GM23338 (cell line): Measurements from ENCODE around the gene GGT7. TPM values are rescaled to one million over a fixed set of nuclear protein-coding genes. Genes with fewer than 3 reads are reported as not detected.

Experiments
- ATAC-seq: fragments of 200-7000 bp; cut with Tn5 transposase; 3 replicates; pipeline ENCODE4 v1.9.1; 2020
- DNase-seq: peaks from one replicate; pipeline ENCODE4 v3.0.0-alpha.2; 2015; ENCODE audit warnings: low spot score
- H2AFZ ChIP-seq: fragments of 200-600 bp; sonication (generic); 2 replicates; pipeline ENCODE4 v1.8.0; 2016; ENCODE audit warnings: antibody characterized with exemption, mild to moderate bottlenecking, moderate library complexity
- H3F3A ChIP-seq: fragments of 200-600 bp; sonication (generic); replicated peaks from 2 replicates; pipeline ENCODE4 v1.8.0; 2017; ENCODE audit warnings: antibody characterized with exemption, mixed run types, low read depth
- H3K27ac ChIP-seq: fragments of 200-600 bp; sonication (generic); 2 replicates; pipeline ENCODE4 v1.6.1; 2016; ENCODE audit warnings: low read depth
- H3K27me3 ChIP-seq: fragments of 200-600 bp; sonication (generic); 2 replicates; pipeline ENCODE4 v1.8.0; 2016; ENCODE audit warnings: mild to moderate bottlenecking, mixed run types, moderate library complexity; ENCODE audit not compliant: insufficient read depth
- H3K36me3 ChIP-seq: fragments of 200-600 bp; sonication (generic); 2 replicates; pipeline ENCODE4 v1.8.0; 2016; ENCODE audit warnings: mild to moderate bottlenecking; ENCODE audit not compliant: insufficient read depth
- H3K4me1 ChIP-seq: fragments of 200-600 bp; sonication (generic); 2 replicates; pipeline ENCODE4 v1.8.0; 2016; ENCODE audit warnings: mild to moderate bottlenecking, moderate library complexity; ENCODE audit not compliant: insufficient read depth
- H3K4me2 ChIP-seq: fragments of 200-600 bp; sonication (generic); 2 replicates; pipeline ENCODE4 v1.7.1; 2017; ENCODE audit warnings: mixed run types
- H3K4me3 ChIP-seq: fragments of 200-600 bp; sonication (generic); 2 replicates; pipeline ENCODE4 v1.6.1; 2016; ENCODE audit warnings: mixed run types
- H3K79me2 ChIP-seq: fragments of 200-600 bp; sonication (generic); replicated peaks from 2 replicates; pipeline ENCODE4 v1.8.0; 2017; ENCODE audit warnings: mild to moderate bottlenecking; ENCODE audit not compliant: insufficient read depth
- H3K9me2 ChIP-seq: fragments of 200-600 bp; sonication (generic); 2 replicates; pipeline ENCODE4 v1.8.0; 2017; ENCODE audit not compliant: insufficient read depth
- H4K20me1 ChIP-seq: fragments of 200-600 bp; sonication (generic); replicated peaks from 2 replicates; pipeline ENCODE4 v1.8.0; 2017; ENCODE audit warnings: mild to moderate bottlenecking; ENCODE audit not compliant: insufficient read depth
- H3K27ac Mint-ChIP-seq: 2 replicates; pipeline ENCODE4 v1.8.0; 2020; ENCODE audit warnings: inconsistent platforms, mild to moderate bottlenecking, moderate library complexity, mixed read lengths
- H3K27me3 Mint-ChIP-seq: 3 replicates; pipeline ENCODE4 v1.8.0; 2022; ENCODE audit warnings: low read depth, mild to moderate bottlenecking, moderate library complexity, mixed read lengths, inconsistent platforms; ENCODE audit not compliant: insufficient read depth, poor library complexity
- H3K36me3 Mint-ChIP-seq: 3 replicates; pipeline ENCODE4 v1.8.0; 2021; ENCODE audit warnings: low read depth, mild to moderate bottlenecking, inconsistent platforms, moderate library complexity, mixed read lengths
- H3K4me1 Mint-ChIP-seq: 3 replicates; pipeline ENCODE4 v1.8.0; 2020; ENCODE audit warnings: mild to moderate bottlenecking, inconsistent platforms, mixed read lengths
- H3K4me3 Mint-ChIP-seq: 3 replicates; pipeline ENCODE4 v1.8.0; 2021; ENCODE audit warnings: moderate library complexity, mild to moderate bottlenecking, inconsistent platforms, mixed read lengths
- H3K9me3 Mint-ChIP-seq: 3 replicates; pipeline ENCODE4 v1.8.0; 2020; ENCODE audit warnings: moderate library complexity, mild to moderate bottlenecking, inconsistent platforms, mixed read lengths
- CREB1 ChIP-seq: fragments of 250-450 bp; sonication (Bioruptor Pico); IDR thresholded peaks from 2 replicates; pipeline ENCODE4 v1.5.0; 2020; ENCODE audit warnings: low read depth, mild to moderate bottlenecking, moderate library complexity
- CTCF ChIP-seq, 2 experiments: fragments of 200-600 bp in 1 of 2; sonication (generic) in 1 of 2; conservative IDR thresholded peaks; 2 replicates each; pipeline versions ENCODE4 v1.5.1 to v1.6.1; 2016 to 2017; ENCODE audit warnings: antibody characterized with exemption in 2 of 2, low read depth in 2 of 2, mild to moderate bottlenecking in 2 of 2, moderate library complexity in 1 of 2
- EZH2 ChIP-seq: fragments of 200-600 bp; sonication (generic); IDR thresholded peaks from one replicate; pipeline ENCODE4 v1.8.0; 2017; ENCODE audit warnings: antibody characterized with exemption, mild to moderate bottlenecking, low read depth; ENCODE audit not compliant: unreplicated experiment
- EZH2phosphoT487 ChIP-seq: fragments of 200-600 bp; sonication (generic); IDR thresholded peaks from one replicate; pipeline ENCODE4 v1.8.1; 2018; ENCODE audit warnings: antibody characterized with exemption; ENCODE audit not compliant: unreplicated experiment
- JUNB ChIP-seq: IDR thresholded peaks from one replicate; pipeline ENCODE4 v1.6.1; 2016; ENCODE audit warnings: antibody characterized with exemption; ENCODE audit not compliant: unreplicated experiment
- NANOG ChIP-seq: IDR thresholded peaks from 2 replicates; pipeline ENCODE4 v1.6.1; 2016; ENCODE audit warnings: antibody characterized with exemption, borderline replicate concordance
- POLR2AphosphoS5 ChIP-seq: IDR thresholded peaks from 2 replicates; pipeline ENCODE4 v1.6.1; 2016; ENCODE audit warnings: antibody characterized with exemption, low read depth
- ZNF114 ChIP-seq: fragments of 250-450 bp; sonication (Bioruptor Pico); IDR thresholded peaks from 2 replicates; pipeline ENCODE4 v1.5.0; 2020; ENCODE audit warnings: mild to moderate bottlenecking, moderate library complexity
- ZNF462 ChIP-seq: fragments of 250-450 bp; sonication (Bioruptor Pico); IDR thresholded peaks from 2 replicates; pipeline ENCODE4 v1.5.0; 2020; ENCODE audit warnings: mild to moderate bottlenecking, moderate library complexity
- polyA plus RNA-seq: library from polyadenylated mRNA; unstranded; fragments of >200 nt; fragmentation: Nextera tagmentation; extraction: Ambion mirVana; gene quantifications from 2 replicates; pipeline ENCODE4 v1.2.1, GENCODE V29; 2016
- total RNA-seq: library from RNA; depleted of rRNA; stranded (reverse); fragments of >200 nt; shearing (Covaris generic); gene quantifications from 2 replicates; pipeline ENCODE4 v1.2.3, GENCODE V29; 2014
- TF ChIP-seq, protein P1 (sequence below): IDR thresholded peaks from 2 replicates; pipeline ENCODE4 v1.6.1; 2016; ENCODE audit warnings: antibody characterized with exemption

GGT7 gene
- total and polyA plus RNA-seq, 2 experiments from 2014 or later: 23.6 to 24.6 TPM

DNA sequence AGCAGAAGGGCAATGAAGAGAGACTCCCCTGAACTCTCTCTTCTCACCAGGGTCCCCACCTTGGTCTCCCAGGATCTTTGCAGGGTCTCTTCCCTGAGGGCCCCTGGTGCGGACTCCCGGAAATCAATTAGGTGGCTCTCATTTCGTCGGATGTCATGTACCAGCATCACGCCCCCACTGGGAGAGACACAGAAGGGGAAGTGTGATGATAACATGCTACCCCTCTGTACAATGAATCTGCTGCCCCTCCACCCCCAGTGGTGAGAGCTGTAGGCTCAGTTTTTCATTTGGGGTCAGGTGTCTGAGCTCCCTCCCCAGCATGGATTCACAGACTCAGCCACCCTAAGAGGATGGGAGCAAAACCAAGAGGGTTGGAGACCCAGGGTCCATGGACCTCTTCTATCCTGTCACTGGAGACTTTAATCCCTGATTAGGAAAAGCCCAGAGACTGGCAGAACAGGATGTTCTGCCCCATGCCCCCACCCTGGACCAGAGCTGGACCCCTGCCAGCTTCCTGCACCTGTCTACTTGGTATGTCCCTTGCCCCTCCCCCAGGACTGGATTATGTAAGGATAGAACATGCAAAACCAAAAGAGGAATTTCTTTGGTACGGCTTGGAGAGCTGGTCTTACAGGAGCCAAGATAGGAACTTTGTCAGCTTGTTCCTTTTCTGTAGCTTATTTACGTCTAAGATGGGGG, 11.1 kb downstream of the GGT7 start:
- Histone ChIP-seq H4K20me1 (no peaks in the 10 kb centered on the region), H3K79me2 (no peaks in the 10 kb centered on the region), H3K4me1 (peaks cover 8% of the 10 kb centered on the region), H3K27ac (no peak overlapping the region), H3K4me3 (no peak overlapping the region), H2AFZ (no peak overlapping the region), H3K4me2 (no peak overlapping the region), H3K27me3 (no peaks in the 10 kb centered on the region), H3F3A (0 out of 2 replicates have a peak, but pooled peaks cover 4% of the 10 kb centered on the region), H3K36me3 (no peaks in the 10 kb centered on the region; the same call in 1 of the 2 replicates), H3K9me2 (no peaks in the 10 kb centered on the region)
- H3K27me3 Mint-ChIP-seq: peaks cover 8% of the 10 kb centered on the region
- peaks cover 10% of the 10 kb centered on the region for H3K36me3 Mint-ChIP-seq
- H3K4me3 Mint-ChIP-seq: no peak overlapping the region
- H3K27ac Mint-ChIP-seq: no peak overlapping the region
- ATAC-seq: no peak
- DNase-seq: no peak
- H3K9me3 Mint-ChIP-seq: no peaks in the 10 kb centered on the region
- peaks cover 16% of the 10 kb centered on the region for H3K4me1 Mint-ChIP-seq
- no peak for TF ChIP-seq NANOG
- no peak for TF ChIP-seq ZNF114 (CRISPR knock-in tag)
- no peak for TF ChIP-seq POLR2AphosphoS5
- TF ChIP-seq, protein P1, sequence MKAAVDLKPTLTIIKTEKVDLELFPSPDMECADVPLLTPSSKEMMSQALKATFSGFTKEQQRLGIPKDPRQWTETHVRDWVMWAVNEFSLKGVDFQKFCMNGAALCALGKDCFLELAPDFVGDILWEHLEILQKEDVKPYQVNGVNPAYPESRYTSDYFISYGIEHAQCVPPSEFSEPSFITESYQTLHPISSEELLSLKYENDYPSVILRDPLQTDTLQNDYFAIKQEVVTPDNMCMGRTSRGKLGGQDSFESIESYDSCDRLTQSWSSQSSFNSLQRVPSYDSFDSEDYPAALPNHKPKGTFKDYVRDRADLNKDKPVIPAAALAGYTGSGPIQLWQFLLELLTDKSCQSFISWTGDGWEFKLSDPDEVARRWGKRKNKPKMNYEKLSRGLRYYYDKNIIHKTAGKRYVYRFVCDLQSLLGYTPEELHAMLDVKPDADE: no peak
- TF ChIP-seq CREB1: no peak
- TF ChIP-seq CTCF (conservative IDR thresholded peaks at IDR 0.05; ENCODE audit: low read depth in 2 of 2): no peak
- TF ChIP-seq ZNF462 (CRISPR knock-in tag): no peak
- TF ChIP-seq JUNB: no peak
- TF ChIP-seq EZH2phosphoT487: no peak
- TF ChIP-seq EZH2: no peak
